Transverse colon (tissue), 4 donors: Measurements from ENCODE around the gene SSUH2. TPM values are rescaled to one million over a fixed set of nuclear protein-coding genes. Genes with fewer than 3 reads are reported as not detected.

Source experiments
- DNase-seq: peaks from one replicate; pipeline ENCODE4 v3.0.0-alpha.2; 2019
- H3K27ac ChIP-seq, 4 donors: fragments of 200-600 bp; sonication (generic); 2 replicates each; pipeline ENCODE4 v1.5.1; 2016 to 2018; ENCODE audit warnings: inconsistent platforms in 4 of 4
- H3K27me3 ChIP-seq: fragments of 200-600 bp; sonication (generic); 2 replicates; pipeline ENCODE4 v1.5.1; 2017; ENCODE audit warnings: inconsistent platforms
- H3K36me3 ChIP-seq, 4 donors: fragments of 200-600 bp; sonication (generic); 2 replicates each; pipeline ENCODE4 v1.5.1; 2017 to 2019; ENCODE audit warnings: inconsistent platforms in 4 of 4
- H3K4me1 ChIP-seq, 4 donors: fragments of 200-600 bp; sonication (generic); 2 replicates each; pipeline ENCODE4 v1.5.1; 2017 to 2020; ENCODE audit warnings: inconsistent platforms in 4 of 4
- H3K4me3 ChIP-seq, 4 donors: fragments of 200-600 bp; sonication (generic); 1 replicate in 1 of 4; 2 replicates in 3 of 4; pipeline versions ENCODE4 v1.5.1 to v1.6.1; 2017 to 2019; ENCODE audit warnings: inconsistent platforms in 4 of 4
- H3K9me3 ChIP-seq, 2 donors: fragments of 200-600 bp; sonication (generic); 2 replicates each; pipeline ENCODE4 v1.5.1; 2017 to 2019; ENCODE audit warnings: inconsistent platforms in 2 of 2
- CTCF ChIP-seq, 5 experiments: fragments of 200-600 bp in 3 of 5; fragments of 450-650 bp in 2 of 5; sonication (generic) in 3 of 5; IDR thresholded peaks; 1 replicate in 2 of 5; 2 replicates in 3 of 5; pipeline ENCODE4 v1.5.1; 2016 to 2017; ENCODE audit warnings: antibody characterized with exemption in 5 of 5, inconsistent platforms in 3 of 5, mild to moderate bottlenecking in 2 of 5, moderate library complexity in 1 of 5
- EP300 ChIP-seq: sonication (generic); formaldehyde crosslinking; IDR thresholded peaks from one replicate; pipeline ENCODE4 v1.6.1; 2017; ENCODE audit warnings: antibody characterized with exemption, low read depth
- POLR2A ChIP-seq: fragments of 450-650 bp; IDR thresholded peaks from one replicate; pipeline ENCODE4 v1.6.1; 2016; ENCODE audit warnings: antibody characterized with exemption, mild to moderate bottlenecking, moderate library complexity
- POLR2AphosphoS5 ChIP-seq, 3 donors: sonication (generic); formaldehyde crosslinking; IDR thresholded peaks; one replicate each; pipeline ENCODE4 v1.6.1; 2016; ENCODE audit warnings: antibody characterized with exemption in 3 of 3
- WGBS, 2 donors: methylation state at CpG; one replicate each; pipeline ENCODE4 v1.1.5; 2018; ENCODE audit warnings: low coverage in 1 of 2; 5-methylcytosine and 5-hydroxymethylcytosine counted together
- in situ Hi-C, 4 donors: fragments of 200-750 bp; cut with MboI; loops; one replicate each; pipeline versions ENCODE4 v1.15.0 to v1.15.1; 2017; ENCODE audit warnings: low sequenced_read_pairs in 3 of 4, low pct_ligation_motif_present in 1 of 4, low pct_unique_long_range_greater_than_20kb in 1 of 4
- intact Hi-C: fragments of 100-400 bp; cut with DNase I; formaldehyde crosslinking; loops from one replicate; pipeline ENCODE4 v1.15.1; 2023; ENCODE audit warnings: low total_unique reads
- total RNA-seq, 4 donors: library from RNA; depleted of rRNA; stranded (reverse); fragments of >200 nt; gene quantifications; one replicate each; pipeline ENCODE4 v1.1.0, GENCODE V29; 2016

Gene SSUH2
- total RNA-seq, 4 donors from 2014 or later, result 2.9 to 4.1 TPM; not detected in 2

- Histone ChIP-seq H3K36me3 (no peaks in the 10 kb centered on the region), H3K27ac (no peak overlapping the region), H3K9me3 (no peaks in the 10 kb centered on the region), H3K4me1 (no peaks in the 10 kb centered on the region), H3K4me3 (no peak overlapping the region), H3K27me3 (no peaks in the 10 kb centered on the region)
- DNase-seq, result no peak
- in situ Hi-C loops (no loop called here), intact Hi-C loops (no loop called here)
- no peak for TF ChIP-seq POLR2AphosphoS5 (IDR thresholded peaks at IDR 0.05)
- TF ChIP-seq POLR2A, result no peak
- no peak for TF ChIP-seq EP300
- no peak for TF ChIP-seq CTCF (IDR thresholded peaks at IDR 0.05)
- 86 to 88% methylated on average over 5 of the region's 5 CpGs for WGBS, 2 donors
These were observed 69.8 kb downstream of the SSUH2 start for GRCh38 chr3:8574670-8575322.

- WGBS, 2 donors, result 75 to 79% methylated on average over 1 to 2 of the region's 2 CpGs
These were observed 70.4 kb downstream of the SSUH2 start for GRCh38 chr3:8574040-8574669.

GRCh38 chr3:8573342-8573926 lies 71.2 kb downstream of the SSUH2 start:
- H3K27me3 ChIP-seq, result no peaks in the 10 kb centered on the region
- H3K27ac ChIP-seq, result no peak overlapping the region
- WGBS, 2 donors, result 74 to 85% methylated on average over 3 to 4 of the region's 4 CpGs
- H3K4me1 ChIP-seq, result no peaks in the 10 kb centered on the region
- intact Hi-C loops, result no loop called here
- TF ChIP-seq POLR2AphosphoS5 (IDR thresholded peaks at IDR 0.05), result no peak
- TF ChIP-seq CTCF (IDR thresholded peaks at IDR 0.05), result no peak
- TF ChIP-seq POLR2A, result no peak
- no peak for TF ChIP-seq EP300
- H3K9me3 ChIP-seq, result no peaks in the 10 kb centered on the region
- DNase-seq, result no peak
- H3K4me3 ChIP-seq, result no peak overlapping the region
- in situ Hi-C loops, result no loop called here
- H3K36me3 ChIP-seq, result no peaks in the 10 kb centered on the region

More at GRCh38 chr3:8574040-8574669, 70.4 kb downstream of the SSUH2 start:
- Histone ChIP-seq H3K27ac (no peak overlapping the region), H3K9me3 (no peaks in the 10 kb centered on the region), H3K36me3 (no peaks in the 10 kb centered on the region), H3K4me3 (no peak overlapping the region), H3K27me3 (no peaks in the 10 kb centered on the region), H3K4me1 (no peaks in the 10 kb centered on the region)
- in situ Hi-C loops, result no loop called here
- DNase-seq, result no peak
- TF ChIP-seq POLR2A (no peak), EP300 (no peak), CTCF (IDR thresholded peaks at IDR 0.05) (no peak), POLR2AphosphoS5 (IDR thresholded peaks at IDR 0.05) (no peak)
- intact Hi-C loops, result no loop called here

GRCh38 chr3:8571256-8571655 lies 73.3 kb downstream of the SSUH2 start:
- Histone ChIP-seq H3K9me3 (no peaks in the 10 kb centered on the region), H3K27me3 (no peaks in the 10 kb centered on the region), H3K4me1 (no peaks in the 10 kb centered on the region), H3K36me3 (no peaks in the 10 kb centered on the region), H3K27ac (no peak overlapping the region), H3K4me3 (no peak overlapping the region)
- DNase-seq, result no peak
- WGBS, 2 donors, result 50 to 73% methylated on average over 2 of the region's 3 CpGs
- intact Hi-C loops, result no loop called here
- in situ Hi-C loops, result no loop called here
- TF ChIP-seq EP300, result no peak
- no peak for TF ChIP-seq CTCF (IDR thresholded peaks at IDR 0.05)
- TF ChIP-seq POLR2A, result no peak
- no peak for TF ChIP-seq POLR2AphosphoS5 (IDR thresholded peaks at IDR 0.05)

Other genes with a start within 250 kb of the SSUH2 start
- 10 to 100 TPM in 2 of 4 donors, 1 to 10 TPM in 2; 6.7 to 26.6 (median 9.6) TPM for gene LMCD1, start 143.0 kb downstream of the SSUH2 start, total RNA-seq
- gene CAV3, start 89.0 kb upstream of the SSUH2 start, total RNA-seq, result not detected
- 1 to 10 TPM in 1 of 4 donors, under 1 TPM in 1, not detected in 2; 0.27 to 1.1 TPM for gene OXTR, start 124.8 kb upstream of the SSUH2 start, total RNA-seq